Measurements from ENCODE around the gene FICD.

Gene FICD

GRCh38 chr12:108567406-108568337, 52.6 kb downstream of the FICD start:
- DNase-seq (ENCODE audit: low spot score), result peak; percentile 61

- DNase-seq (ENCODE audit: low spot score), result no peak
Observed at GRCh38 chr12:108568338-108569154, 53.5 kb downstream of the FICD start.
